Smooth muscle cell of trachea (primary cell): Measurements from ENCODE around the gene PPP2R5B. TPM values are rescaled to one million over a fixed set of nuclear protein-coding genes. Genes with fewer than 3 reads are reported as not detected.

Experiments
- total RNA-seq: library from RNA; depleted of rRNA; stranded (reverse); fragments of >200 nt; gene quantifications from 2 replicates; pipeline ENCODE4 v1.2.1, GENCODE V29; 2014

The PPP2R5B gene
- total RNA-seq = 9.2 and 17.0 TPM in 2 replicates

DNA sequence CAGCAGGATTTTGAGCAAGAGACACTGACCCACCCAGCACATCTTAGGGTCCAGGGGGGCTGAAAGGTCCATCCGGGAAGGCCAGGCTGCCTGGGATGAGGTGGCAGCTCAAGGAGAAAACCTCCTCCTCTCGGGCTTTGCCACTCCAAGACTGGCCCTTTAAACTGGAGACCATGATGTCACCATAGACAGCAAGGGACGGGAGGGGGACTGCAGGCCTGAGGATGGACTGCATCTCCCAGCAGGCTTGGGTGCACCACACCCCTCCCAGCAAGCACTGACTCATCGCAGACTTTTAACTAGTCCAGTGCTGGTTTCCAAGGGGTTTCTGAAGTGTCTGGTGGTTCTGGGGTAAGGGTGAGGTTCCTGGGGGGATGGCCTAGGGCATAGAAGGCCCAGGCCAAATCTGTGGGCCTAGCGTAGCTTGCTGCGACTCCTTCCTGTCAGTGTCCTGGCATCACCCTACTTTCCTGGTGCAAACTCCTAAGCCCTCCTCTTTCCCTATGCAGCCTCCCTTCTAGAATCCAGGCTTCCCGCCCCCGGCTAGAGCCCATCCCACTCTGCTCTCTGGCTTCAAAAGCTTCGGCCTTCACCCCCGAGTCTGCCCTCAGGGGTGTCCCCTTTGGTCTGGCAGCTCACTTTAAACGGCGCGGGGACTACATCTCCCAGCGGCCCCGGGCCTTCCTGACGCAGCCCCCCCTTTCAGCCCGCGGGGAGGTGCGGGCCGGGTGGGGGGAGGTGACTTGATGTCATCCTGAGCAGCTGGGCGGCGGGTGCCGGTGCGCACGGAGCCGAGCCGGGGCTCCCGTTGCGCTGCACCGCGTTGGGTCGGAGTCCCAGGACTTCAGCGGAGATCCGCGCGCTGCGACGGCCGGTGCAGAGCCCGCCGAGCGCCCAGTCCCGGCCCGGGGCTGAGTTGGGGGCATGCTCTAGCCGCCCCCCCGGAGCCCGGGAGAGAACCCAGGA is at the start of gene PPP2R5B:
Gene PPP2R5B, plus strand, starts transcription at position 746 of the 966 bp plus-strand sequence. CDS start 1,046 bp downstream, outside the sequence.

DNA sequence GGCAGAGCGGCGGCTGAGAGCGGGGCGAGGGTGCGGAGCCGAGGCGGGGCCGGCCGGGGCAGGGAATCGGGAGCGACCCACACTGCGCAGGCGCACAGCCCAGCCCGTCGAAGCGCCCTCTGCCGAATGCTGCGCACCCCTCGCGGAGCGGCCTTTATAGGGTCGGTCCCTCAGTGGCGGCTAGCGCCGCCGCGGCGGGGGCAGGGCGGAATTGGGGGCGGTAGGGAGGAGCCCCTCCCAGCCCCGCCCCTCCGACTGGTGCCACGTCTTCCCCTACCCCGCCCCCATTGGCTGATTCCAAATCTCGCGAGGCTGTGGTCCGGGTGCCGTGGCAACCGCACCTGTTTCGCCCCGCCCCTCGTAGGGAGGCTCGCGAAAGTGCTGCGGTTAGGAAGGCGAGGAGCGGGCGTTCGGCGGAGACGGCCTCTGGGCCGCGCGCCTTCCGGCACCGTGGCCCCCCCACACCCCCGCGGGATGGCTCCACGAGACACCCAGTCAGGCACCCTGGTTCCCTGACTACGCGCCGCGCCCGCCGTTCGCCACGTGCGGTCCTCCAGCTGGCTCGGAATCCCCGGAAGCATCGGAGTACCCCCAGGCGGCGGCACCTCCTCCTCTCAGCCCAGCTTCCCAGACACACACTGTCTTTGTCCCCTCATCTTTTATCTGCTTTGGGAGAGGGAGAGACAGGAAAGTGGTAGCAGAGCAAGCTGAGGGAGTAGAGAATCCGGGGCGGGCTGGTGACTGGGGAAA is 45.8 kb upstream of the PPP2R5B start, which contains the start of gene EHD1:
Gene EHD1, minus strand, starts transcription at position 128 of the 750 bp plus-strand sequence. CDS start 157 bp downstream, outside the sequence.

DNA sequence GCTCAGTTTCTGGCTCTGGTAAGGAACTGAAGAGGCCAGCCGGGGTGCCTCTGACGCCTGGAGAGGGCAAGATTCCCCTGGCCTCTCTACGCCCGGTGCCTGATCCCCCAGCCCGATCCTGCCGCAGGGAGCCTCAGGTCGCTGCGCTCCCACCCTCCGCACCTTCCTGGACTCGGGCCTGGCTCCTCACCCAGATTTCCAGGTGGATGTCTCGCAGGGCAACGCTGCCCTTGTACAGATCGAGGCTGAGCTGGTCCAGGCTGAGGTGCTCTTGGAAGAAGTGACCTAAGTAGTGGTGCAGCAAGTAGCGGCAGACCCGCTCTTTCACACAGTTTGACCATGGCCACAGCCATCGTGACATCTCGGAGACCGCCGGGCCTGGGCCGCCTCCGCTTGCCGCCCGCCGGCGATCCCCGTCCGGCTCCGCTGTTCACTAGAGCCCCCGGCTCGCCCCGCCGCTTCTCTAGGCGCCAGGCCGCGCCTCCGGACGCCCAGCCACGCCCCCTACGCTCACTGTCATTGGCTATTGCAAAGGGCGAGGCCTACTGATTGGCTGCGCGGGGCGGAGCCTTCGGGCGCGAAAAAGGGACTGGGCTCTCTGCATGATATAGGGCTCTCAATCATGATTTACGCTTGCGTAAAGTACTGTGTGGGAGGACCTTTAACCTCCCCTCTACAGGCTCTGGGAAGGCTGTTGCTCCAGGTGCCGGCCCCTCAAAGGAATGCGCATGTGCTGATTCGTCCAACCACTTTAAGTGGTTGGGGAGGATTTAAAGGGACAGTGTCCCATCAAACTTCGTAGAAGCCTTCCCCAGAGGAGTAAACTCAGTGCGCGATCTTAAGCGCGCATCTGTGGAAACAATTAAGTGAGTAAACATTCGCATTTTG is 7.5 kb upstream of the PPP2R5B start, which contains the start of gene ATG2A:
Gene ATG2A, minus strand, starts transcription at position 435 of the 888 bp plus-strand sequence. Its CDS starts 74 bp downstream, at position 361.

DNA sequence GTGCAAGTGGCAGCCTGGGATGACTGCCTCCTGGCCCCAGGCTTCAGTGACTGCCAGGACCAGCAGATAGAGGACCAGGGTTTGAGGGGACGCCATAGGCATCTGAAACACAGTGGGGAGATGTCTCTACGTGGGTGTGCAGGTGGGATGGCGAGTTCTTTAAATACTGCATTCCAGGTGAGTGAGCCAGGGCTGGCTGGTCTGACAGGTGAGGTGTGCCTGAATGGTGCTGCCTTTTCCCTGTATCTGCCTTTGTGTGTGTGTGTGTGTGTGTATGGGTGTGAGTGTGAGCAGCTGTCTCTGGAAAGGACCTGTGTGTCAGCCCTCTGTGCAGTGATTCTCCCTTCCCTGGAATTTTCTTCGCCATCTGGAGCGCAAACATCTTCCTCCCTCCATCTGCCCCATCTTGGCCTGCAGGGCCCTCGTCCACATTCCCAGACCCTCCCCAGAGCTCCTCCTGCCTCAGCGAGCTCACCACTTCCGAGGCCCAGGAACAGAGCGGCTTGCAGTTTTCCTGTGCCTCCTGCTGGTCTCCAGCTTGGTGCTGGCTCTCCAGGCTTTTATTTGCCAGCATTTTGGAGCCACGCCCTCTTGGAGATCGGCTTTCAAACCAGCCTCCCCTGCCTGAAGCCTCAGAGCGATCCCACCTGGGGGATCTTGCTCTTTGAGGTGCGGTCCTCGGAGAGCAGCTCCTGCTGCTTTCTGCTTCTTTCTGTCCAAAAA is 11.0 kb downstream of the PPP2R5B start, which contains the start of gene GPHA2:
Gene GPHA2, minus strand, starts transcription at position 535 of the 723 bp plus-strand sequence. Its CDS starts 433 bp downstream, at position 102.

DNA sequence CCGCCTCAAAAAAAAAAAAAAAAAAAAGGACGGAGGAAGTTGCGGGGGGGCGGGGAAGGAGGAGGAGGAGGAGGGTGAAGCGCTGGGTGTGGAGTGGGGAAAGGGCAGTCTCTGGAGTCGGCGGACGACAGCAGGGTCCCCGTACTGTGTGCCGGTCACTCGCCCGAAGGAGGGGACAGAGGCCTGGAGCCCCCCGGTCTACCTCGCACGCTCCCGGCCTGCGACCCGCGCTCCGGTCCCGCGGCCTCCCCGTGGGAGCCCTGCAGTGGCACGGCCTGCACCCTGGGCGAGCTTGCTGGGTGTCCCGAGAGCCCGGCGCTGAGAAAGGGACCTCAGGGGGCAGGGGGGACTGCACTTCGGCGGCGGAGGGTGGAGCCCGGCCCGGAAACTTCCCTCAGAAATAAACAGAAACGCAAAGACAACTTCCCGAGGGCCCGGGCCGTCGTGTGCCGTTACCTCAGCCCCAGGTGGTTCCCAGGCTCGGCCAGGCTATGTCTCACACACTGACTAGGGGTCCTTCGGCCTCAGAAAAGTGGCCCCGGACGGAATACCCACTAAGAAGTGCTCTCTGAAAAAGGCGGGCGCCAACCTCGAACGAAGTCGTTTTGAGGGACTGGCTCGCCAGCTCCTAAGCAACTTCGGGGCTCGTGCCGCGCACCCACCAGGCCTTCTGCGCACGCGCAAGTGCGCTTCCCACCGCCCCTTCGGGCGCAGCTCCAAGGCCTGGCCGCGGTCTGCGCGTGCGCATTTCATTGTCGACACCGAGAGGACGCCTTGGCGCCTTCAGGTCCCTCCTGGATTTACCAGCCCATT is 47.1 kb downstream of the PPP2R5B start, which contains the start of gene MAJIN:
Gene MAJIN, minus strand, starts transcription at position 688 of the 813 bp plus-strand sequence. CDS start 12,703 bp downstream, outside the sequence.

Other genes starting within 250 kb of the PPP2R5B start
- 9.6 and 18.2 TPM in 2 replicates for gene NRXN2, start 201.5 kb upstream of the PPP2R5B start, total RNA-seq
- 0.29 and 0.50 TPM in 2 replicates for gene RASGRP2, start 180.5 kb upstream of the PPP2R5B start, total RNA-seq
- 1.3 and 2.2 TPM in 2 replicates for gene PYGM, start 164.7 kb upstream of the PPP2R5B start, total RNA-seq
- 92.8 and 106 TPM in 2 replicates for gene SF1, start 146.1 kb upstream of the PPP2R5B start, total RNA-seq
- gene MAP4K2, start 121.5 kb upstream of the PPP2R5B start, total RNA-seq = 9.6 and 18.0 TPM in 2 replicates
- 17.3 and 32.3 TPM in 2 replicates for gene MEN1, start 114.1 kb upstream of the PPP2R5B start, total RNA-seq
- 0.15 and 0.33 TPM in 2 replicates for gene CDC42BPG, start 80.0 kb upstream of the PPP2R5B start, total RNA-seq
- gene EHD1, start 46.1 kb upstream of the PPP2R5B start, total RNA-seq = 87.1 and 151 TPM in 2 replicates
- gene ATG2A, start 7.5 kb upstream of the PPP2R5B start, total RNA-seq = 19.6 and 20.5 TPM in 2 replicates
- not detected in 2 replicates for gene GPHA2, start 11.2 kb downstream of the PPP2R5B start, total RNA-seq
- gene MAJIN, start 47.4 kb downstream of the PPP2R5B start, total RNA-seq = not detected in 2 replicates
- 1.0 and 2.5 TPM in 2 replicates for gene BATF2, start 72.3 kb downstream of the PPP2R5B start, total RNA-seq
- 108 and 119 TPM in 2 replicates for gene ARL2, start 89.5 kb downstream of the PPP2R5B start, total RNA-seq
- 12.9 and 23.5 TPM in 2 replicates for gene SNX15, start 102.8 kb downstream of the PPP2R5B start, total RNA-seq
- 9.2 and 14.4 TPM in 2 replicates for gene SAC3D1, start 116.5 kb downstream of the PPP2R5B start, total RNA-seq
- 38.2 and 46.3 TPM in 2 replicates for gene NAALADL1, start 133.9 kb downstream of the PPP2R5B start, total RNA-seq
- gene CDCA5, start 159.4 kb downstream of the PPP2R5B start, total RNA-seq = 1.2 and 9.7 TPM in 2 replicates
- 38.5 and 47.6 TPM in 2 replicates for gene ZFPL1, start 159.5 kb downstream of the PPP2R5B start, total RNA-seq
- 170 and 228 TPM in 2 replicates for gene VPS51, start 171.5 kb downstream of the PPP2R5B start, total RNA-seq
- 16.4 and 23.3 TPM in 2 replicates for gene TM7SF2, start 187.2 kb downstream of the PPP2R5B start, total RNA-seq
- 9.2 and 15.9 TPM in 2 replicates for gene ZNHIT2, start 193.0 kb downstream of the PPP2R5B start, total RNA-seq
- 159 and 247 TPM in 2 replicates for gene FAU, start 197.4 kb downstream of the PPP2R5B start, total RNA-seq
- gene MRPL49, start 197.6 kb downstream of the PPP2R5B start, total RNA-seq = 50.4 and 55.6 TPM in 2 replicates
- gene SYVN1, start 209.8 kb downstream of the PPP2R5B start, total RNA-seq = 19.8 and 22.7 TPM in 2 replicates
- gene SPDYC, start 245.5 kb downstream of the PPP2R5B start, total RNA-seq = not detected in 2 replicates